GM19324 (cell line): ENCODE results near the gene SNCA.

ENCODE experiments used
- ATAC-seq: cut with Tn5 transposase; IDR thresholded peaks from one replicate; pipeline ENCODE4 v1.9.1; 2021; ENCODE audit warnings: mild to moderate bottlenecking, moderate library complexity; ENCODE audit not compliant: unreplicated experiment, low FRiP score

The SNCA gene

GRCh38 chr4:89836897-89837384, at the start of gene SNCA:
TSS of gene SNCA (minus strand) at chr4:89837161. CDS start at chr4:89835667, 1,494 bp downstream.
- no peak for ATAC-seq

- ATAC-seq = no peak
Measured at GRCh38 chr4:89879215-89879614, 42.3 kb upstream of the SNCA start.

- ATAC-seq = no peak
Measured at GRCh38 chr4:89878611-89879010, 41.6 kb upstream of the SNCA start.

- ATAC-seq = no peak
Measured at GRCh38 chr4:89876548-89876947, 39.6 kb upstream of the SNCA start.

GRCh38 chr4:89871211-89871610, 34.2 kb upstream of the SNCA start:
- ATAC-seq = no peak

- no peak for ATAC-seq
Measured at GRCh38 chr4:89868999-89869589, 32.1 kb upstream of the SNCA start.

- ATAC-seq = no peak
Measured at GRCh38 chr4:89868276-89868675, 31.3 kb upstream of the SNCA start.

GRCh38 chr4:89863533-89863932, 26.6 kb upstream of the SNCA start:
- ATAC-seq = no peak

- no peak for ATAC-seq
Measured at GRCh38 chr4:89860971-89861370, 24.0 kb upstream of the SNCA start.

- ATAC-seq = no peak
Measured at GRCh38 chr4:89855236-89855635, 18.3 kb upstream of the SNCA start.

GRCh38 chr4:89847571-89848325, 10.8 kb upstream of the SNCA start:
- no peak for ATAC-seq

- ATAC-seq = no peak
Measured at GRCh38 chr4:89839558-89839957, 2.6 kb upstream of the SNCA start.

- ATAC-seq = no peak
Measured at GRCh38 chr4:89837993-89838390, 1.0 kb upstream of the SNCA start.

- ATAC-seq = no peak
Measured at GRCh38 chr4:89837385-89837992, 528 bp upstream of the SNCA start.

GRCh38 chr4:89836031-89836745, 773 bp downstream of the SNCA start:
- ATAC-seq = no peak

GRCh38 chr4:89835413-89835812, 1.5 kb downstream of the SNCA start:
- ATAC-seq = no peak

- no peak for ATAC-seq
Measured at GRCh38 chr4:89834486-89835209, 2.3 kb downstream of the SNCA start.

- peak; percentile 71 for ATAC-seq
Measured at GRCh38 chr4:89829470-89830138, 7.4 kb downstream of the SNCA start.

- ATAC-seq = no peak
Measured at GRCh38 chr4:89823416-89823815, 13.5 kb downstream of the SNCA start.

GRCh38 chr4:89821612-89822011, 15.3 kb downstream of the SNCA start:
- no peak for ATAC-seq
